Keratinocyte (primary cell): Measurements from ENCODE around the gene WNK4. TPM values are rescaled to one million over a fixed set of nuclear protein-coding genes. Genes with fewer than 3 reads are reported as not detected.

Experiments used
- DNase-seq: peaks from one replicate; pipeline ENCODE4 v3.0.0-alpha.2; 2011; ENCODE audit warnings: low read depth, missing footprints, low spot score
- FAIRE-seq: peaks from 2 replicates; lab custom pipeline; 2011; peaks lifted over from hg19 to GRCh38; lab: Jason Lieb, UNC
- H2AFZ ChIP-seq: 2 replicates; pipeline ENCODE4 v1.6.0; 2012; ENCODE audit warnings: low read length, control low read depth, inconsistent platforms; ENCODE audit not compliant: control insufficient read depth
- H3K27ac ChIP-seq: 2 replicates; pipeline ENCODE4 v1.5.1; 2011; ENCODE audit warnings: low read length; ENCODE audit not compliant: control insufficient read depth, insufficient read depth
- H3K27me3 ChIP-seq: 3 replicates; pipeline ENCODE4 v1.6.0; 2011; ENCODE audit warnings: low read length; ENCODE audit not compliant: control insufficient read depth, insufficient read depth; ENCODE audit errors: extremely low read depth
- H3K36me3 ChIP-seq, 2 experiments: 2 replicates in 1 of 2; 3 replicates in 1 of 2; pipeline ENCODE4 v1.5.1; 2011; ENCODE audit warnings: low read length in 2 of 2, mild to moderate bottlenecking in 1 of 2; ENCODE audit not compliant: control insufficient read depth in 2 of 2, insufficient read depth in 2 of 2; ENCODE audit errors: extremely low read depth in 1 of 2
- H3K4me1 ChIP-seq: 3 replicates; pipeline ENCODE4 v1.5.1; 2011; ENCODE audit warnings: low read length; ENCODE audit not compliant: control insufficient read depth, insufficient read depth; ENCODE audit errors: extremely low read depth
- H3K4me2 ChIP-seq: 3 replicates; pipeline ENCODE4 v1.6.0; 2011; ENCODE audit warnings: low read depth, low read length; ENCODE audit not compliant: control insufficient read depth, insufficient read depth; ENCODE audit errors: extremely low read depth
- H3K4me3 ChIP-seq, 3 experiments: fragments of 200-600 bp in 1 of 3; sonication (generic) in 1 of 3; 2 replicates in 2 of 3; 3 replicates in 1 of 3; pipeline ENCODE4 v1.5.1; 2011 to 2016; ENCODE audit warnings: low read length in 3 of 3, mild to moderate bottlenecking in 3 of 3, control low read depth in 2 of 3, inconsistent platforms in 1 of 3, low read depth in 1 of 3, mixed read lengths in 1 of 3, mixed run types in 1 of 3, moderate library complexity in 1 of 3; ENCODE audit not compliant: control insufficient read depth in 2 of 3, insufficient read depth in 2 of 3; ENCODE audit errors: extremely low read depth in 1 of 3
- H3K79me2 ChIP-seq: 2 replicates; pipeline ENCODE4 v1.6.0; 2012; ENCODE audit warnings: low read length; ENCODE audit not compliant: control insufficient read depth, insufficient read depth
- H3K9ac ChIP-seq: 3 replicates; pipeline ENCODE4 v1.6.0; 2011; ENCODE audit warnings: low read length; ENCODE audit not compliant: control insufficient read depth, insufficient read depth; ENCODE audit errors: extremely low read depth
- H3K9me1 ChIP-seq: 3 replicates; pipeline ENCODE4 v1.6.0; 2011; ENCODE audit warnings: low read length; ENCODE audit not compliant: control insufficient read depth, insufficient read depth; ENCODE audit errors: extremely low read depth
- H3K9me3 ChIP-seq: 2 replicates; pipeline ENCODE4 v1.5.1; 2012; ENCODE audit warnings: low read depth, low read length; ENCODE audit not compliant: control insufficient read depth
- H4K20me1 ChIP-seq: 3 replicates; pipeline ENCODE4 v1.6.0; 2011; ENCODE audit warnings: low read length; ENCODE audit not compliant: control insufficient read depth, insufficient read depth; ENCODE audit errors: extremely low read depth
- CTCF ChIP-seq, 3 experiments: IDR thresholded peaks in 1 of 3; conservative IDR thresholded peaks in 1 of 3; optimal IDR thresholded peaks in 1 of 3; 2 replicates in 2 of 3; 3 replicates in 1 of 3; pipeline versions ENCODE3 to v1.5.1; 2011; ENCODE audit warnings: low read length in 3 of 3, mild to moderate bottlenecking in 3 of 3, moderate library complexity in 2 of 3, control low read depth in 1 of 3, inconsistent platforms in 1 of 3; ENCODE audit not compliant: insufficient read depth in 2 of 3; ENCODE audit errors: extremely low read depth in 1 of 3
- EZH2 ChIP-seq: IDR thresholded peaks from one replicate; pipeline ENCODE4 v1.6.1; 2012; ENCODE audit warnings: inconsistent platforms, mild to moderate bottlenecking, low read length, moderate library complexity
- dilution Hi-C: fragments of 300-500 bp; cut with MboI; formaldehyde crosslinking; loops from one replicate; pipeline ENCODE4 v1.7.0; 2020; ENCODE audit warnings: low sequenced_read_pairs; ENCODE audit not compliant: extremely low pct_ligation_motif_present
- polyA plus RNA-seq, 5 experiments: library from polyadenylated mRNA; depleted of rRNA in 3 of 5; stranded (reverse) in 3 of 5; stranded (forward) in 1 of 5; unstranded in 1 of 5; fragments of >200 nt; gene quantifications; 1 replicate in 1 of 5; 2 replicates in 3 of 5; 3 replicates in 1 of 5; pipeline versions ENCODE4 v1.2.1 to v1.2.3, GENCODE V29; 2011 to 2012; ENCODE audit warnings: missing spikeins in 2 of 5, low read depth in 1 of 5, low replicate concordance in 1 of 5

The WNK4 gene
- polyA plus RNA-seq, 1 donor (not counting 4 experiments of a cell fraction or from before 2014, with no cell fraction given) = 0.04 TPM

- no peak overlapping the region for H3K4me2 ChIP-seq
- H3K9me1 ChIP-seq = no peaks in the 10 kb centered on the region
- FAIRE-seq (no peak), DNase-seq (no peak)
- H3K27ac ChIP-seq = no peak overlapping the region
- no peak overlapping the region for H3K9ac ChIP-seq
- no peak overlapping the region for H2AFZ ChIP-seq
- no peaks in the 10 kb centered on the region for H3K9me3 ChIP-seq
- no peaks in the 10 kb centered on the region for H4K20me1 ChIP-seq
- no peaks in the 10 kb centered on the region for H3K79me2 ChIP-seq
- no peaks in the 10 kb centered on the region for H3K4me1 ChIP-seq
- TF ChIP-seq CTCF (optimal IDR thresholded peaks at IDR 0.05 in 1 of 3, IDR thresholded peaks at IDR 0.05 in 1 of 3, conservative IDR thresholded peaks at IDR 0.05 in 1 of 3; ENCODE audit: extremely low read depth in 1 of 3, insufficient read depth in 2 of 3, low read length in 3 of 3) = no peak
- TF ChIP-seq EZH2 = no peak
- no peak overlapping the region for H3K4me3 ChIP-seq
- H3K36me3 ChIP-seq = no peaks in the 10 kb centered on the region
- no peaks in the 10 kb centered on the region for H3K27me3 ChIP-seq
- dilution Hi-C loops = no loop called here
These were observed 22.9 kb downstream of the WNK4 start for GRCh38 chr17:42803074-42803883.

- dilution Hi-C loops = no loop called here
- H2AFZ ChIP-seq = no peak overlapping the region
- no peaks in the 10 kb centered on the region for H3K36me3 ChIP-seq
- no peaks in the 10 kb centered on the region for H4K20me1 ChIP-seq
- no peaks in the 10 kb centered on the region for H3K9me3 ChIP-seq
- H3K4me2 ChIP-seq = no peak overlapping the region
- no peak overlapping the region for H3K9ac ChIP-seq
- H3K79me2 ChIP-seq = no peaks in the 10 kb centered on the region
- H3K4me3 ChIP-seq = no peak overlapping the region
- no peak for FAIRE-seq
- no peak for DNase-seq
- no peaks in the 10 kb centered on the region for H3K27me3 ChIP-seq
- no peak overlapping the region for H3K27ac ChIP-seq
- H3K4me1 ChIP-seq = no peaks in the 10 kb centered on the region
- no peak for TF ChIP-seq CTCF (optimal IDR thresholded peaks at IDR 0.05 in 1 of 3, IDR thresholded peaks at IDR 0.05 in 1 of 3, conservative IDR thresholded peaks at IDR 0.05 in 1 of 3; ENCODE audit: extremely low read depth in 1 of 3, insufficient read depth in 2 of 3, low read length in 3 of 3)
- no peak for TF ChIP-seq EZH2
- H3K9me1 ChIP-seq = no peaks in the 10 kb centered on the region
These were observed 24.5 kb downstream of the WNK4 start for GRCh38 chr17:42804918-42805367.
